ENCODE measurements around the gene CHAMP1.

CHAMP1 gene

GRCh38 chr13:114272977-114273376, 41.3 kb upstream of the CHAMP1 start:
- ChIA-PET POLR2A (no interaction called here), CTCF (no interaction called here)
- Histone ChIP-seq H3K9me3 (ENCODE audit: control insufficient read depth, insufficient read depth, low read depth, low read length) (no peaks in the 10 kb centered on the region), H3K36me3 (ENCODE audit: control insufficient read depth in 2 of 2, insufficient read depth in 1 of 2, low read length in 2 of 2) (peaks cover 15 to 62% of the 10 kb centered on the region in 2 experiments), H3K4me1 (ENCODE audit: control insufficient read depth, insufficient read depth, low read length) (no peaks in the 10 kb centered on the region), H3K27ac (ENCODE audit: extremely low read depth, low read depth, low read length) (no peak overlapping the region), H3K4me3 (ENCODE audit: low read depth, low read length) (no peak overlapping the region)
- no peak for TF ChIP-seq GLI4 (tag by site-specific recombination; IDR thresholded peaks at IDR 0.05)
- no peak for TF ChIP-seq PRDM6 (tag by site-specific recombination; IDR thresholded peaks at IDR 0.05)
- TF ChIP-seq BCL6B (tag by site-specific recombination; IDR thresholded peaks at IDR 0.05): no peak
- TF ChIP-seq OSR2 (tag by site-specific recombination; IDR thresholded peaks at IDR 0.05): no peak
- TF ChIP-seq MYNN (tag by site-specific recombination; IDR thresholded peaks at IDR 0.05; ENCODE audit: borderline replicate concordance): no peak

- POLR2A ChIA-PET: no interaction called here
- peaks cover 8 to 48% of the 10 kb centered on the region in 2 experiments; a peak in 2 of 3 replicates for H3K36me3 ChIP-seq (ENCODE audit: control insufficient read depth in 2 of 2, insufficient read depth in 1 of 2, low read length in 2 of 2)
- no peak overlapping the region for H3K27ac ChIP-seq (ENCODE audit: extremely low read depth, low read depth, low read length)
- CTCF ChIA-PET: no interaction called here
- no peaks in the 10 kb centered on the region for H3K4me1 ChIP-seq (ENCODE audit: control insufficient read depth, insufficient read depth, low read length)
- H3K9me3 ChIP-seq (ENCODE audit: control insufficient read depth, insufficient read depth, low read depth, low read length): no peaks in the 10 kb centered on the region
- no peak for TF ChIP-seq ZNF621 (tag by site-specific recombination; IDR thresholded peaks at IDR 0.05)
- TF ChIP-seq ZNF426 (tag by site-specific recombination; IDR thresholded peaks at IDR 0.05): no peak
- no peak for TF ChIP-seq ZNF777 (tag by site-specific recombination; IDR thresholded peaks at IDR 0.05; ENCODE audit: borderline replicate concordance)
- TF ChIP-seq ZNF221 (tag by site-specific recombination; IDR thresholded peaks at IDR 0.05; ENCODE audit: borderline replicate concordance): no peak
- TF ChIP-seq ZNF785 (tag by site-specific recombination; IDR thresholded peaks at IDR 0.05): no peak
- no peak for TF ChIP-seq ZNF830 (tag by site-specific recombination; IDR thresholded peaks at IDR 0.05; ENCODE audit: low read depth)
- no peak for TF ChIP-seq KLF8 (tag by site-specific recombination; IDR thresholded peaks at IDR 0.05)
- no peak for TF ChIP-seq ZNF211 (tag by site-specific recombination; IDR thresholded peaks at IDR 0.05; ENCODE audit: low read depth)
- no peak for TF ChIP-seq ZNF324 (tag by site-specific recombination; IDR thresholded peaks at IDR 0.05)
- TF ChIP-seq ZNF248 (tag by site-specific recombination; IDR thresholded peaks at IDR 0.05): no peak
- TF ChIP-seq ZNF114 (tag by site-specific recombination; IDR thresholded peaks at IDR 0.05): no peak
- TF ChIP-seq ZNF350 (tag by site-specific recombination; IDR thresholded peaks at IDR 0.05): no peak
- TF ChIP-seq BCL6B (tag by site-specific recombination; IDR thresholded peaks at IDR 0.05): no peak
- no peak for TF ChIP-seq ZNF266 (tag by site-specific recombination; IDR thresholded peaks at IDR 0.05; ENCODE audit: low read depth)
- no peak for TF ChIP-seq ZNF48 (tag by site-specific recombination; IDR thresholded peaks at IDR 0.05)
- no peak for TF ChIP-seq ZNF610 (tag by site-specific recombination; IDR thresholded peaks at IDR 0.05; ENCODE audit: borderline replicate concordance)
- TF ChIP-seq SCRT2 (tag by site-specific recombination; IDR thresholded peaks at IDR 0.05): no peak
- no peak for TF ChIP-seq ZNF391 (tag by site-specific recombination; IDR thresholded peaks at IDR 0.05; ENCODE audit: borderline replicate concordance, low read depth)
- no peak overlapping the region for H3K4me3 ChIP-seq (ENCODE audit: low read depth, low read length)
These were observed 39.0 kb upstream of the CHAMP1 start for GRCh38 chr13:114275304-114275703.
